DND-41 (cell line): ENCODE measurements around the gene PSMG4.

Source experiments
- CTCF ChIP-seq: IDR thresholded peaks from 2 replicates; pipeline ENCODE4 v1.5.1; 2012; ENCODE audit warnings: borderline replicate concordance, low read length, moderate library complexity, mild to moderate bottlenecking; ENCODE audit not compliant: poor library complexity, severe bottlenecking; ENCODE audit errors: extremely low read depth
- EZH2 ChIP-seq: IDR thresholded peaks from 3 replicates; pipeline ENCODE4 v1.6.1; 2012; ENCODE audit warnings: borderline replicate concordance, low read depth, mild to moderate bottlenecking, moderate library complexity, low read length, inconsistent platforms; ENCODE audit not compliant: severe bottlenecking

GRCh38 chr6:3276174-3277167, 17.7 kb downstream of the PSMG4 start:
- TF ChIP-seq EZH2, result no peak
- TF ChIP-seq CTCF, result no peak
